ENCODE data around the gene PKNOX1.
"Not testable (repeated sequence)": the region's sequence is repeated elsewhere in the genome, so short reads cannot be mapped to it uniquely, and the experiment has no call there.

PKNOX1 gene, protein sequence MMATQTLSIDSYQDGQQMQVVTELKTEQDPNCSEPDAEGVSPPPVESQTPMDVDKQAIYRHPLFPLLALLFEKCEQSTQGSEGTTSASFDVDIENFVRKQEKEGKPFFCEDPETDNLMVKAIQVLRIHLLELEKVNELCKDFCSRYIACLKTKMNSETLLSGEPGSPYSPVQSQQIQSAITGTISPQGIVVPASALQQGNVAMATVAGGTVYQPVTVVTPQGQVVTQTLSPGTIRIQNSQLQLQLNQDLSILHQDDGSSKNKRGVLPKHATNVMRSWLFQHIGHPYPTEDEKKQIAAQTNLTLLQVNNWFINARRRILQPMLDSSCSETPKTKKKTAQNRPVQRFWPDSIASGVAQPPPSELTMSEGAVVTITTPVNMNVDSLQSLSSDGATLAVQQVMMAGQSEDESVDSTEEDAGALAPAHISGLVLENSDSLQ

DNA sequence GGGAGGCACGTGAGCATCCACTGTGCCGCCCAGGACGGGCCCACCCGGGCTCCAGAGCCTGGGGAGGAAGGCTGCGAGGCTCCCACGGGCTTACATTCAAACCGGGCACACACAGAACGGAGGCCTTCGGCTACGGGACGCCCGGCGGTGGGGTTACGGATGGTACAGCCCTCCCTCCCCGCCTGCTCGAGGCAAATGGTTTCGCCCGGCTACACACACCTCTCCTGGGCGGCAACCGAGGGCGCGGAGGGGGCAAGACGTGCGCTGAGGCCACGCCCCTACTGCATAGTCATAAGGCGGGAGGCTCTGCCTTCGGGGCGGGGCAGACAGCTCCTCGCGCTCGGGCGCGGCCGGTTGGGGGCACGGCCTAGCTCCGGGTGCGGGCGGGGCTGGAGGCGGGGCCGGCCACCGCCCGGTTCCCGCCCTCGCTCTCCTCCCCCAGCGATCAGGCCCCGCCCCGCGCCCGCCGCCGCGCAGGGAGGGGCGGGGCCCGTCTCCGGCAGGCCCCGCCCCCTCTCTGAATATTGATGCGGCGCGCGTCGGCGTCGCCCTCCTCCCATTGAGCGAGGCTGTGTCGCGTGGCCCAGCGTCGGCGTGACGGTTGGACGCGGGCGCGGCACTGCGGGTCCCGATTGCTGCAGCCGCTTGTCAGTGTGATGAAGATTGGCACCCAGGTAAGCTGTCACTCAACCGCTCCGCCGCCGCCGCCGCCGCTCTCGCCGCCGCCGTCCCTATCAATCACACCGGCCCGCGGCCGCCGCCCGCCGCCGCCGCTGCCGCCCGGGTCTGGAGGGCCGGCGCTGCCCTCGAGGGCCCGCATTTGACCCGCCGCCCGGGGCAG lies at the start of gene PKNOX1:
Gene PKNOX1, plus strand, starts transcription at position 572 of the 841 bp plus-strand sequence. CDS start 29,820 bp downstream, outside the sequence.
- peak; percentile 99 for DNase-seq

DNA sequence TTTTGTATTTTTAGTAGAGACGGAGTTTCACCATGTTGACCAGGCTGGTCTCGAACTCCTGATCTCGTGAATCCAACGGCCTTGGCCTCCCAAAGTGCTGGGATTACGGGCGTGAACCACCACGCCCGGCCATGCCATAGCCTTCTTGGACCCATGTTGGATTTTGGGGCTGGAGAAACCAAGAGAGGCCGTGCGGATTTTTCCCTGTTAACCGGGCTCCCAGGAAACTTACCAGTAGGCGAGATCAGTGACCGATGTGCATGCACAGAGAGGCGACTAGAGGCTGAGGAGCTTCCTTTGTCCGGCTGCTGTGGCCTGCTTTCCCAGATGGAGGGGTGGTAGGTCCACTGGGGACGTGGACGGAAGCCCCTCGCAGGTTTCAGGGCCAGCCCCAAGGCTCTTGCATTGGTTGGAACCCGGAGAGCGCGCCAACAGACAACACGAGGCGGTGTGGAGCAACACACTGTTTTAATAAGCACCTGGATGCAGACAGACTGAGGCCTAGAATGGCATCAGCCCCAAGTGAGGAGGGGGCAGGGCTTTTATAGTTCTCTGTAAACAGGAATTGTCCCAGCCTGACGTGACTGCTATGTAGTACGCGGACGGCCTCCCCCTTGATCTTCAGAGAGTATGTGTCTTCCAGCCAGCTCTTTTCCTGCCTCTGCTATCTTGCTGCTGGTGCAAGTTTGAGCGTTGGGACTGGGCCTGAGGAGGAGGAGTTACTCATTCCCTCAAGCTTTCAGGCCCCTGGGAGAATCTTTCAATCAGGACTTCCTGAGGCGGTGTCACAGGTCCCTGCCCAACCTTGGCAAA lies 49.0 kb upstream of the PKNOX1 start, which contains the start of gene ERVH48-1:
Gene ERVH48-1, minus strand, starts transcription at position 517 of the 813 bp plus-strand sequence. CDS start 6,624 bp downstream, outside the sequence.
- DNase-seq = peak in 1 of 2 donors; percentile 37

DNA sequence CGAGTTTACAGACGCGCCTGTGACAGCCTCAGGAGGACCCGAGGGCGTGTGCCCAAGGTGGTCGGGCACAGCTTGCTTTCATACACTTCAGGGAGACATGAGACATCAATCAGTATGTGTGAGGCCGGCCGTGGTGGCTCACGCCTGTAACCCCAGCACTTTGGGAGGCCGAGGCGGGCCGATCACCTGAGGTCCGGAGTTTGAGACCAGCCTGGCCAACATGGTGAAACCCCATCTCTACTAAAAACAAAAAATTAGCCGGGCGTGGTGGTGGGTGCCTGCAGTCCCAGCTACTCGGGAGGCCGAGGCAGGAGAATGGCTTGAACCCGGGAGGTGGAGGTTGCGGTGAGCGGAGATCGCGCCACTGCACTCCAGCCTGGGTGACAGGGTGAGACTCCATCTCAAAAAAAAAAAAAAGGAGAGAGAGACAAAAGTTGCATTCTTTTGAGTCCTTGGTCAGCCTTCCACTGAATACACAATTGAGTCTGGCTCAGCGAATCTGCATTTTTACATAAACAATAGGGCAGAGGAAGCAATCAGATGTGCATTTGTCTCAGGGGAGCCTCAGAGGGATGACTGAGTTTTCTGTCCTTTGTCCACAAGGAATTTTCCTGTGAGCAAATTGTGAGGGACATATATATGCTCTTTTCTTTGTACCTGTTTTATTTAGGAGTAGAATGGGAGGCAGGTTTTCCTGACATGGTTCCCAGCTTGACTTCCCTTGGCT lies 46.7 kb upstream of the PKNOX1 start:
- not testable (repeated sequence) for DNase-seq

DNA sequence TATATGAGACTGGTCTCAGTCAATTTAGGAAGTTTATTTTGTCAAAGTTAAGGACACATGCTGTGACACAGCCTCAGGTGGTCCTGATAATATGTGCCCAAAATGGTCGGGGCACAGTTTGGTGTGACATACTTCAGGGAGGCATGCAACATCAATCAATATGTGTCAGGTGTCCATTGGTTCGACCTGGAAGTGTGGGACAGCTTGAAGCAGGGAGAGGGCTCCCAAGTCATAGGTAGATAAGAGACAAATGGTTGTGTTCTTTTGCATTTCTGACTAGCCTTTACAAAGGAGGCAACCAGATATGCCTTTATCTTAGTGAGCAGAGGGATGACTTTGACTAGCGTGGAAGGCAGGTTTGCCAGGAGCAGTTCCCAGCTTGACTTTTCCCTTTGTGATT lies 44.4 kb upstream of the PKNOX1 start:
- DNase-seq = no peak

DNA sequence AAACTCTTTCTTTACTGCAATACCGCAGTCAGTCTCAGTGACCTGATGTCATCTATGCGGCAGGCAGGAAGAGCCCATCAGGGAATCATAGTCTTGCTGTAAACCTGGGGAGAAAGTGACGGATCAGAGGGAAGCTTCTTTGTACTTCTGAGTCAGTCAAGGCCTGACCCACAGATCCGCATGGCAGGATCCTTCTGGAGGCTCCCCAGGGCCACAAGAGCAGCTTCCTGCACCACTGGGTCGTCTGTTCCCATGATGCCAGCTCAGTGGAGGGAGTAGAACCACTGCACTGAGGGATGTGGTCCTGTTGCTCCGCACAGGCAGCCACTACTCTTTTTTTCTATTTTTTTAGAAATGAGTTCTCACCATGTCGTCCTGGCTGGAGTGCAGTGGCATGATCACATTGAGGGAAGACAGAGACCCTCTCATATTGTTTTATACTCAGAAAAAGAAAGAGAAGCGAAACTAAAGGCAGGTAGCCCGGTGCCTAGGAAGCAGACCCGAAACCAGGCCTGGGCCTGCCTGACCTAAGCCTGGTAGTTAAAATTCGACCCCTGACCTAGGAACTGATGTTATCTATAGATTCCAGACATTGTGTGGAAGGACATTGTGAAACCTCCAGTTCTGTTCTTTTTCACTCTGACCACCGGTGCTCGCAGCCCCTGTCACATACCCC lies 42.7 kb upstream of the PKNOX1 start:
- DNase-seq = no peak

DNA sequence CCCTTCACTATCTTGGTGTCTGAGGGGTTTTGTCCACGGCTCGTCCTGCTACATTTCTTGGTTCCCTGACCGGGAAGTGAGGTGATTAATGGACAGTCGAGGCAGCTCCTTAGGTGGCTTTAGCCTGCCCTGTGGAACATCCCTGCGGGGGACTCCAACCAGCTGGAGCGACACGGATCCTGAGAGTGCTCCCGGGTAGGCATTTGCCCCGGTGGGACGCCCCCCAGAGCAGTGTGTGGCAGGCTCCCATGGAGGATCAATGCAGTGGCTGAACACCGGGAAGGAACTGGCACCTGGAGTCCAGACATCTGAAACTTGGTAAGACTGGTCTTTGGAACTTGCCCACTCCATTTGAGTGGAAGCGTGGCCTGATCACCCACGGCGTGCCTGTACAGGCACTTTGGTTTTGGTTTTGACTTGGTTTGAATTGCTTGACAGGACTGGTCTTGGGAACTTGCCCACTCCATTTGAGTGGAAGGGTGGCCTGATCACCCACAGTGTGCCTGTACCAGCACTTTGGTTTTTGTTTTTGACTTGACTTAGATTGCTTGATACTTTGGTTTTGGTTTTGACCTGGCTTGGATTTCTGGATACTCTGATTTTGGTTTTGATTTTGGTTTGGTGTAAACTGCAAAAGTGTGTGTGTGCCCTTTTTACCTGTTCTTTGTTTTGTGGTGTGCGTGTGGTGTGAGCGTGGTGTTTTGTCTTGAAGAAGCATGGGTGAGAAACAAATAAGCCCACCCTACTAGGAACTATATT lies 41.8 kb upstream of the PKNOX1 start:
- DNase-seq = not testable (repeated sequence)

DNA sequence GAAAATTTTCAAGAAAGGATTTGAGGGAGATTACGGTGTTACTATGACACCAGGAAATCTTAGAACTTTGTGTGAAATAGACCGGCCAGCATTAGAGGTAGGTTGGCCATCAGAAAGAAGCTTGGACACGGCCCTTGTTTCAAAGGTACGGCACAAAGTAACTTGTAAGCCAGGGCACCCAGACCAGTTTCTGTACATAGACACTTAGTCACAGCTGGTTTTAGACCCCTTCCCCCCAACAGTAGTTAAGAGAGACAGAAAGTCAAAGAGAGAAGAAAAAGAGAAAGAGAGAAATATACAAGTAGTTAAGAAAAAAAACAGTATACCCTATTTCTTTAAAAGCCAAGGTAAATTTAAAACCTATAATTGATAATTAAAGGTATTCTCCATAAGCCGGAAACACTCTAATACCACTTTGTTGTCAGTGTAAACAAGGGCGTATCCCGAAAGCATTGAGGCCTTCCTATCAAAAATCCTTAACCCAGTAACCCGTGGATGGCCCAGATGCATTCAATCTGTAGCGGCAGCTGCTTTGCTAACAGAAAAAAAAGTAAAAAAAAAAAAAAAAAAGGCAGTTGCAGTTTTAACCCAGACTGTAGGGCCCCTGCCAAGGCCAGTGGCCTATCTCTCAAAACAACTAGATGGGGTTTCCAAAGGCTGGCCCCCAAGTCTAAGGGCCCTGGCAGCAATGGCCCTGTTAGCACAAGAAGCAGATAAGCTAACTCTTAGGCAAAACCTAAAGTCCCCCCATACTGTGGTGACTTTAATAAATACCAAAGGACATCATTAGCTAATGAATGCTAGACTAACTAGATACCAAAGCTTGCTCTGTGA lies 41.0 kb upstream of the PKNOX1 start:
- DNase-seq = not testable (repeated sequence)

DNA sequence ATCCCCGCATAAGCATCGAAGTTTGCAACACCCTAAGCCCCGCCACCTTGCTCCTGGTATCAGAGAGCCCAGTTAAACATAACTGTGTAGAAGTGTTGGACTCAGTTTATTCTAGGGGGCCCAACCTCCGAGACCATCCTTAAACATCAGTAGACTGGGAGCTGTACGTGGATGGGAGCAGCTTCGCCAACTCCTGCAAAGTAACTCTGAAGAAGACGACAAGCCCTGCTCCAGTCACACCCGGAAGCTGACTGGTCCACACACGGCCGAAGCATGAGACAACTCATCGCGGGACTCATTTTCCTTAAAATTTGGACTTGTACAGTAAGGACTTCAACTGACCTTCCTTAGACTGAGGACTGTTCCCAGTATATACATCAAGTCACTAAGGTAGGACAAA lies 40.4 kb upstream of the PKNOX1 start:
- not testable (repeated sequence) for DNase-seq

DNA sequence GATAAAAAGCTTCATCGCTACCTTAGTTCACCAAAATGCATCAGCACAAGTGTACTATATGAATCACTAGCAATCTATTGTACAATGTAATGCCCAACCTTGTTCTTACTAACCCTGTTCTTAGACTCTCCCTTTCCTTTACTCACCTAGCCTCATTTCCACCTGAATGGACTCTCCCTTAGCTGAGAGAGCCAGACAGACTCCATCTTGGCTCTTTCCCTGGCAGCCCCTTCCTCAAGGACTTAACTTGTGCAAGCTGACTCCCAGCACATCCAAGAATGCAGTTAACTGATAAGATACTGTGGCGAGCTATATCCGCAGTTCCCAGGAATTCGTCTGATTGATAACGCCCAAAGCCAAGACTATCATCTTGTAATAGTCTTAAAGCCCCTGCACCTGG lies 38.0 kb upstream of the PKNOX1 start:
- DNase-seq = not testable (repeated sequence)

DNA sequence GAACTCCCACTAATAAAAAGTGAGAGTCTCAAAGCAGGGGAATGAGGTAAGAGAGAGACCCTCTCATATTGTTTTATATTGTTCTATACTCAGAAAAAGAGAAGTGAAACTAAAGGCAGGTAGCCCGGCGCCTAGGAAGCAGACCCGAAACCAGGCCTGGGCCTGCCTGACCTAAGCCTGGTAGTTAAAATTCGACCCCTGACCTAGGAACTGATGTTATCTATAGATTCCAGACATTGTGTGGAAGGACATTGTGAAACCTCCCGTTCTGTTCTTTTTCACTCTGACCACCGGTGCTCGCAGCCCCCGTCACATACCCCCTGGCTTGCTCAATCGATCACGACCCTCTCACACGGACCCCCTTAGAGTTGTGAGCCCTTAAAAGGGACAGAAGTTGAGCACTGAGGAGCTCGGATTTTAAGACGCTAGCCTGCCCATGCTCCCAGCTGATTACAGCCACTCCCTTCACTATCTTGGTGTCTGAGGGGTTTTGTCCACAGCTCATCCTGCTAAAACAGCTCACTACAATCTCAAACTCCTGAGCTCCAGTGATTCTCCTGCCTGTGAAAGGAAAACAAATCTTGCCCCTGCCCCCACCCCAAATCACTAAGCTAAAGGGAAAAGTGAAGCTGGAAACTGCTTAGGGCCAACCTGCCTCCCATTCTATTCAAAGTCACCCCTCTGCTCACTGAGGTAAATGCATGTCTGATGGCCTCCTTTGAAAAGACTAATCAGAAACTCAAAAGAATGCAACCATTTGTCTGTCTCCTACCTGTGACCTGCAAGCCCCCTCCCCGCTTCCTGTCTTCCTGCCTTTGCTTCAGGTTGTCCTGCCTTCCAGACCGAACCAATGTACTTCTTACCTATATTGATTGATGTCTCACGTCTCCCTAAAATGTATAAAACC lies 37.1 kb upstream of the PKNOX1 start:
- not testable (repeated sequence) for DNase-seq

DNA sequence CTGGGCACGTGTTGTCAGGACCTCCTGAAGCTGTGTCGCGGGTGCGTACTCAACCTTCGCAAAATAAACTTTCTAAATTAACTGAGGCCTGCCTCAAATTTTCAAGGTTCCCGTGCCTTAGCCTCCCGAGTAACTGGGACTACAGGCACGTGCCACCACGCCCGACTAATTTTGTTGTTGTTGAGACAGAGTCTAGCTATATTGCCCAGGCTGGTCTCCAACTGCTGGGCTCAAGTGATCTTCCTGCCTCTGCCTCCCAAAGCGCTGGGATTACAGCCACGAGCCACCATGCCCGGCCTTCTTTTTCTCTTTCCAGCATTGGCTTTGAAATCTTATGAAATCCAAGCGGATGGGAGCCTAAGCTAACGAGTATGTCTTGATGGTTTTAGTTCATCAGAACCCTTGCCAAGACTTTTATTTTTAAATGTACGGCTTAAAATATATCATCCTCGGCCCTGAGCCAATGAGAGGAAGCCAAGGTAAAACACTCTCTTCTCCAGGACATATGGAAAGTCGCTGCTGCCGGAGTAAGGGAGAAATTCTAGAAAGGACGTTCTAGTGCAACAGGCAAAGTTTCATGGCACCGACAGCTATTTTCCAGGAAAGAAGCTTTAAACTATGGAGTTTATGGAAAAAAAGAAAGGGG lies 36.3 kb upstream of the PKNOX1 start:
- DNase-seq = no peak

DNA sequence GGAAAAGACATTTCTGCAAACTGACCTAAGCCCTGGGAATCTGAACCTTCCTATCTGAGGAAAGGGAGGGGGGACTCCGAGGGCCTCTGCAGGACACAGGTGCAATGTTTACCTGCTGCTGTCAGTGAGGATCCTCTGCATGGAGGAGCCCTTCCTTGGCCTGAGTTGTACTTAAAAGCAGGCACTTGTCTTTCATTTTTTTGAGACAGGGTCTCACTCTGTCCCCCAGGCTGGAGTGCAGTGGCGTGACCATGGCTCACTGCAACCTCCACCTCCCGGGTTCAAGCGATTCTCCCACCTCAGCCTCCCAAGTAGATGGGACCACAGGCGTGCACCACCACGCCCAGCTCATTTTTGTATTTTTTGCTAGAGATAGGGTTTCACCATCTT lies 35.8 kb upstream of the PKNOX1 start:
- not testable (repeated sequence) for DNase-seq

DNA sequence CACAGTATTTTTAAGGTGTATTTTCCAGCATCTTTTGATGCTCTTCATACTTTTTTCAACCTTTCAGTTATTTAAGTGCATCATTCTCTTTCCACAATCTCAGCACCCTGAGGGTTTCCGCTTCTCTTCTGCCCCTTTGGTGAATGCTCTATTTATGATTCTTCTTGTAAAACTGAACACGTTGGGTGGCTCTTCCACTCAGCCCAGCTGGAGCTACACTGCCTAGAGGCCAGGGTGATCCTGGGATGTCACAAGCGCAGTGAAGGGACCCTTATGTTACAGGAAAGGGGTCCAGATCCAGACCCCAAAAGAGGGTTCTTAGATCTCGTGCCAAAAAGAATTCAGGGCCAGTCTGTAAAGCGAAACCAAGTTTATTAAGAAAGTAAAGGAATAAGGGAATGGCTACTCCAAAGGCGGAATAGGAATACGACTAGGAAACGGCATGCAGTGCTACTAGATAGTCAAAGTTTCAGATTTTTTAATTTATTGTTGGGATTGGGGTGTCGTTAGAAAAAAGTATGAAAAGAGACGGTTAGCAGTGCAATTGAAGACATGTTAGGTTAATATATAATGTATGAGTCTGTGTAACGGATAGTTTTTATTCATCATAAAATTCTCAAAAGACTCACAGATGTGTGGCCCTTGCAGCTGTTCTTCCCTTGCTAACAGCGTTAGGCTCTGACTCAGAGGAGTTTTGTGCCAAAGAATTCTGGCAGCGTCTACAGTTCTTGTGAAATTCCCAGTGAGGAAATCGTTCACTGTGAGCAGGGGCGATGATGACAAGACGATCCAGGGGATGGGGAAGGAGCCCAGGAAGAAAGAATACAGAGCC lies 34.6 kb upstream of the PKNOX1 start:
- no peak for DNase-seq

DNA sequence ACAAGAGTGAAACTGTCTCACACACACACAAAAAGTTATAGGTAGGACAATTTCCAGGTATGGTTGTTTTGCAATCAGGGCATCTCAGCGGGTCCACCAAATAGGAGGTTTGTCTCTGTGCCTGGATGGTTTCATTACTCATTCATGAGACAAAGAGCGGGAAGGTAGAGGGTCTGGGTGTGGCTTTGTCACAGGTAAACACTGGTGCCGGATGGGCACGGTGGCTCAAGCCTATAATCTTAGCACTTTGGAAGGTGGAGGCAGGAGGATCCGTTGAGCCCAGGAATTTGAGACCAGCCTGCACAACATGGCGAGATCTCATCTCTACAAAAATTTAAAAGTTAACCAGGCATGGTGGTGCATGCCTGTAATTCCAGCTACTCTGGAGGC lies 32.7 kb upstream of the PKNOX1 start:
- DNase-seq = no peak

DNA sequence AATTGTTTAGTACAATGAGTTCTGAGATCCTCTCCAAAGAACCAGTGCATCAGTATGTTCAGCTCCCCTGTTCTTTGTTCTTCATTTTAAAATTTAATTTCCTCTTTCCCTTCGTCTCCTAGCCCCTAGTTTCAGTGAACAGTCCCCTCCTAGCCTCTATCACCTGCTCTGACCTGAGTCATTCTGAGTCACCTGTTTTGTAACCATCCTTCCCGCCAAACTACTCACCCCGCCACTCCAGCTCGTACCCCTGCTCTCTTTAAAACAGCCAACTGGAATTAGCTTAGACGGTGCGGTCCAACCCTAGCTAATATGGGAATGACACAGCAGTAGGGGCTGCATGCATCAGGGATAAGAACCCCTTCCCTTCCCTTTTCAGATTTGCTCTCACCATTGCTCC lies 32.1 kb upstream of the PKNOX1 start:
- no peak for DNase-seq

DNA sequence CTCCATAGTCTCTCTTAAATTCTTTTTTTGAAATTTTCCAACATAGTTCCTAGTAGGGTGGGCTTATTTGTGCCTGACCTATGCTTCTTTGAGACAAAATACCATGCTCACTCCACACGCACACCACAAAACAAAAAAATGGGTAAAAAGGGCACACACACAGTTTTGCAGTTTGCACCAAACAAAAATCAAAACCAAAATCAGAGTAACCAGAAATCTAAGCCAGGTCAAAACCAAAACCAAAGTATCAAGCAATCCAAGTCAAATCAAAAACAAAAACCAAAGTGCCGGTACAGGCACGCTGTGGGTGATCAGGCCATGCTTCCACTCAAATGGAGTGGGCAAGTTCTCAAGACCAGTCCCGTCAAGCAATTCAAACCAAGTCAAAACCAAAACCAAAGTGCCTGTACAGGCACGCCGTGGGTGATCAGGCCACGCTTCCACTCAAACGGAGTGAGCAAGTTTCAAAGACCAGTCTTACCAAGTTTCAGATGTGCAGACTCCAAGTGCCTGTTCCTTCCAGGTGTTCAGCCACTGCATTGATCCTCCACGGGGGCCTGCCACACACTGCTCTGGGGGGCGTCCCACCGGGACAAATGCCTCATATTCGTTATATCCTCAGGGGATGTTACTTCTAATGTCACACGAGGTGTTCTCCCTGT lies 25.1 kb upstream of the PKNOX1 start:
- DNase-seq = peak in 1 of 2 donors; percentile 12

DNA sequence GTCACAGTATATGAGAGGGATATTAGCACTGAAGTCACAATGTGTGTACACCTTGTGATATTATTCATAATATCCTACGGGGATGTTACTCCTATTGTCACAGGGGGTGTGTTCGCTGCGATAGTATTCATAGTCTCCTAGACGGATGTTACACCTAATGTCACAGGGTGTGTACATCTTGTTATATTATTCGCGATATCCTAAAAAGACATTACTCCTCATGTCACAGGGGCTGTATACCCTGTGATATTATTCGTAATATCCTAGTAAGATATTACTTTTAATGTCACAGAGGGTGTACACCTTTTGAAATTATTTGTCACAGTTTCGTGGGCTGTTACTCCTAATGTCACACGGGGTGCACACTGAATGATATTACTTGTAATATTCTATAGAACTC lies 23.2 kb upstream of the PKNOX1 start:
- DNase-seq = not testable (repeated sequence)

Data from CD4-positive, alpha-beta T cell treated with Interleukin-4 for 1 hour (primary cell).